GM21723 (cell line): ENCODE measurements around the gene BOC.
"Not testable (repeated sequence)": the region's sequence is repeated elsewhere in the genome, so short reads cannot be mapped to it uniquely, and the experiment has no call there.

Experiments used
- ATAC-seq: cut with Tn5 transposase; IDR thresholded peaks from one replicate; pipeline ENCODE4 v1.9.1; 2021; ENCODE audit warnings: mild to moderate bottlenecking, moderate library complexity; ENCODE audit not compliant: unreplicated experiment

The BOC gene, protein sequence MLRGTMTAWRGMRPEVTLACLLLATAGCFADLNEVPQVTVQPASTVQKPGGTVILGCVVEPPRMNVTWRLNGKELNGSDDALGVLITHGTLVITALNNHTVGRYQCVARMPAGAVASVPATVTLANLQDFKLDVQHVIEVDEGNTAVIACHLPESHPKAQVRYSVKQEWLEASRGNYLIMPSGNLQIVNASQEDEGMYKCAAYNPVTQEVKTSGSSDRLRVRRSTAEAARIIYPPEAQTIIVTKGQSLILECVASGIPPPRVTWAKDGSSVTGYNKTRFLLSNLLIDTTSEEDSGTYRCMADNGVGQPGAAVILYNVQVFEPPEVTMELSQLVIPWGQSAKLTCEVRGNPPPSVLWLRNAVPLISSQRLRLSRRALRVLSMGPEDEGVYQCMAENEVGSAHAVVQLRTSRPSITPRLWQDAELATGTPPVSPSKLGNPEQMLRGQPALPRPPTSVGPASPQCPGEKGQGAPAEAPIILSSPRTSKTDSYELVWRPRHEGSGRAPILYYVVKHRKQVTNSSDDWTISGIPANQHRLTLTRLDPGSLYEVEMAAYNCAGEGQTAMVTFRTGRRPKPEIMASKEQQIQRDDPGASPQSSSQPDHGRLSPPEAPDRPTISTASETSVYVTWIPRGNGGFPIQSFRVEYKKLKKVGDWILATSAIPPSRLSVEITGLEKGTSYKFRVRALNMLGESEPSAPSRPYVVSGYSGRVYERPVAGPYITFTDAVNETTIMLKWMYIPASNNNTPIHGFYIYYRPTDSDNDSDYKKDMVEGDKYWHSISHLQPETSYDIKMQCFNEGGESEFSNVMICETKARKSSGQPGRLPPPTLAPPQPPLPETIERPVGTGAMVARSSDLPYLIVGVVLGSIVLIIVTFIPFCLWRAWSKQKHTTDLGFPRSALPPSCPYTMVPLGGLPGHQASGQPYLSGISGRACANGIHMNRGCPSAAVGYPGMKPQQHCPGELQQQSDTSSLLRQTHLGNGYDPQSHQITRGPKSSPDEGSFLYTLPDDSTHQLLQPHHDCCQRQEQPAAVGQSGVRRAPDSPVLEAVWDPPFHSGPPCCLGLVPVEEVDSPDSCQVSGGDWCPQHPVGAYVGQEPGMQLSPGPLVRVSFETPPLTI

DNA sequence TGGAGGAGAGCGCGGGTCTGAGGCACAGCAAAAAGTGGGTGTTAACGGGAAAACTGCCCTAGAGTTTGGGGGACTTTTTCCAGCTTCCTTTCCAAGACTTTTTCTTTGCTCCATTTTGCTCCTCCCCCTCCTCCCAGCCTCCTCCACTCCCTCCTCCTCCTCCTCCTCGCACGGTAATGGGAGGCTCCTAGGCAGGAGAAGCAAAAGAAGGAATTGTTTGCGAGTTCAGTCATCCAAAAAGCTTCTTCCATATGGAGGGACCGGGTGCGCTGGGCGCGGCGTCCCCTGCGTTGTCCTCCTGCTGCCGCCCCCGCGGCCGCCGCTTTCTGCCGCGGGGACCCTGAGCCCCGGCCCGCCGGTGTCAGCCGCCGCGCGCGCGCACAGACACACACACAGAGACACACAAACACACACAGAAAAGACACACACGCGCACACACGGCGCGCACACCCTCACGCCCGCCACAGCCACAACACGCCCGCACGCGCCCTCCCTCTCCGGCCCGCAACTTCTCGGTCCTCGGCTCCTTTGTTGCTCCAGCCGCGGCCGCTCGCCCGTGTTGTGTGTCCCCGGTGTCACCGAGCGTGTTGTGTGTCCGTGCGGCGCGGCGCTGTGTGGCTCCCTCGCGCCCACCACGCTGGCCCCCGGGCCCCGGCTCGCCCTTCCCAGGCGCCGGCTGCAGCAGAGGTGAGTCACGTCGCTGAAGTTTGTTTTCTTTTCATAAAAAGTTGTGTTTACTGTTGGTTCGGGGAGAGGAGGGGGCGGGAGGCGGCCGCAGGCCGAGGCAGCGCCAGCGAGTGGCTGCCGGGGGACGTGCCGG is at the start of gene BOC:
BOC (plus strand) TSS at position 228 of the 820 bp plus-strand sequence. CDS start 38,246 bp downstream, outside the sequence.
- ATAC-seq, result no peak

- no peak for ATAC-seq
Observed at GRCh38 chr3:113161661-113162060, 49.7 kb upstream of the BOC start.

- ATAC-seq, result no peak
Observed at GRCh38 chr3:113163152-113163551, 48.2 kb upstream of the BOC start.

- ATAC-seq, result no peak
Observed at GRCh38 chr3:113165841-113166240, 45.5 kb upstream of the BOC start.

GRCh38 chr3:113166357-113166718 is 45.0 kb upstream of the BOC start:
- no peak for ATAC-seq

- ATAC-seq, result no peak
Observed at GRCh38 chr3:113166719-113167492, 44.5 kb upstream of the BOC start.

DNA sequence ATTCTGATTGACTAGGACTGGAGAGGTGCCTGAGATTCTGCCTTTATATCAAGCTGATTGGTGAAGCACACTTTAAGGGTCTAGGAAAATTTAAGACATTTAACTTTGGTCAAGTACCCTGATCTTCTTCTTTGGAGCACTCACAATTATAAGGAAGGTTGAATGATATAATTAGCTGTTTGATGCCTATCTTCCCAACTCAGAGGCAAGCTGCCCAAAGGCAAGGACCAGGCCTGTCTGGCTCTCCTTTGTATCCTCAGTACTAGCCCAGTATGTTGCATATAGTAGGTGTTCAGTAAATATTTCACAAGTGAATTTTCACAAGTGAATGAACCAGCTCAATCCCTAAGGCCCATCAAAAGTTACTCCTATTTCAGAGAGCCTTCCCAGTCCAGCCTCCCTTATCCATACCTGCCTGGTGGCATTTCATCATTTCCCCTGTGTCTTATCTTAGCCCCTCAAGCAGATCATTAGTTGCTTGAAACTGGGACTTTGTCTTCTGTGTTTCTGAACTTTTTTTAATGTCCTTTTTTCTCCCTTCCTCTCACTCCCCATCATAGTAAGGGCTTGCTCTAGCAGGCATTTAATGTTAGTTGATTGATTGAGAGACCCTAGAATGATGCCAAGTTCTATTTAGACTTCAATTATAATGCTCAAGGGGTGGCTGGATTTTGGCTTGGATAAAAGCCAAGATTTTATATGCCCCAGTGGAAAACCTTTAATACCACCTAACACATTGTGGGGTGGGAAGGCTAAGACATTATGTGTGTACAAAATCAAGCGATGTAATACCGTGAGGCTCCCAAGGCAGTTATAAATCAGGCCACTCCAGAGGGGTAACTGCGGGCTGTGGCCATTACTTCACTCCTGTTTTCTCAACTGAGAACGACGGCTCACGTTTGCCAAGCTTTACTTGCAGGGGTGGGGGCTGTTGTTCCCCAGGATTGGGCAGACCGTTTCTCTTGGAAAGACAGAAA is 43.2 kb upstream of the BOC start:
- ATAC-seq, result no peak

DNA sequence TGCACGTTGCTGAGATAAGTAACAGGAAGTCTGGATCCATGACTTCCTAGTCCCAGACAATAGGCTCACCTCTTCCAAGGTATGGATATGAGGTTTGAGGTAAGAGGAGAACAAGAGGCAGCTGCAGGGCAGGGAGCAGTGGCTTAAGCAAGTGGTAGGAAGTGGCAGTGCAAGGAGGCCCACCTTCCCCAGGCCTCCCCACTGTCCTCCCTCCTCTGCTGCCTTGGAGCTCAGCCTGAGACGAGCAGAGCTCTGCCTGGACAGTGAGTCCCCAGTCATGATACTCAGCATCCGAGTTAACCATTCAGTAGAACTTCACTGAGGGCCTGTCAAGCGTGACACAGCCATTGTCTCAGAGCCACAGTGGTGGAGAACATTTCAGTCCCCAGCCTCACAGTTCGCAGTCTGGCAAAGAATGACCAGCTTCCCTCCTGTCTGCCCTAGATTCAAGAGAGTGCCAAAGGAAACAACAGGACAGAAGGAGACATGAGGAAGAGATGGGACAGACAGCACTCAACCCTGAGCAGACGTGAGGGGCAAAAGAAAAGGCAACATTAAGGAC is 41.4 kb upstream of the BOC start:
- ATAC-seq, result no peak

DNA sequence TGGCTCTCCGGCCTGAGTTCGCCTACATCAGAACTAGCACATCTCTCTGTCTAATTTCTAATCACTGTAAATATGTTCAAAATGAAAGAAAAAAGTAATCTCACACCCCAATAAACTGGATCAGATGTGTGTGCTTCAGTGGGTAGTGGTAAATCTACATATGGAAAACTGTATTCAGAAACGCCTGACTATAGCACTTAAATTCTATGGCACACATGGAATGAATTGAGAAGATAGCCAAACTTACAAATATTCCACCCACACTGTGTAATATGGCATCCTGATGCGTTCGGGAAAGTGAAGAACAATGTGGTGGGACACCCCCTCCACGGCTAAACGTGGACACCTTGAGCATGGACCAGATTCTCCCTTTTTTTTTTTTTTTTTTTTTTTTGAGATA is 40.6 kb upstream of the BOC start:
- ATAC-seq, result no peak

GRCh38 chr3:113171675-113172300 is 39.6 kb upstream of the BOC start:
- not testable (repeated sequence) for ATAC-seq

- no peak for ATAC-seq
Observed at GRCh38 chr3:113173102-113173501, 38.3 kb upstream of the BOC start.

DNA sequence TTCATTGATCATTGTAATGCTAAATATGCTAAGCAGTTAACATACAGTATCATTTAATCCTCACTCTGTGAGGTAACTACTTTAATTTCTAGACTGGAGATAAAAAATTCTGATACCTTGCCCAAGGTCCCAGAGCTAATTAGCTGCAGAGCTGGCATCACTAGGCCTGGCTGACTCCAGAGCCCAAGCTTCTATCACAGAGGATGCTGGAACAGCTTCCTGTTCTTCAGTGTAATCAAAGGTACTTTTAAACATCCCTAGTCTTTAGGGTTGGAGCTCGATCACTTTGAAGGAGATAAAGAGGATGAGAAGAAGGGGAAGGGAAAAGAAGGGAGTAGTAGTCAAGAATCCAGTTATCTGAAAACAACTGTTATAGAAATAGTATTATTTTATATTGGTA is 37.1 kb upstream of the BOC start:
- no peak for ATAC-seq

DNA sequence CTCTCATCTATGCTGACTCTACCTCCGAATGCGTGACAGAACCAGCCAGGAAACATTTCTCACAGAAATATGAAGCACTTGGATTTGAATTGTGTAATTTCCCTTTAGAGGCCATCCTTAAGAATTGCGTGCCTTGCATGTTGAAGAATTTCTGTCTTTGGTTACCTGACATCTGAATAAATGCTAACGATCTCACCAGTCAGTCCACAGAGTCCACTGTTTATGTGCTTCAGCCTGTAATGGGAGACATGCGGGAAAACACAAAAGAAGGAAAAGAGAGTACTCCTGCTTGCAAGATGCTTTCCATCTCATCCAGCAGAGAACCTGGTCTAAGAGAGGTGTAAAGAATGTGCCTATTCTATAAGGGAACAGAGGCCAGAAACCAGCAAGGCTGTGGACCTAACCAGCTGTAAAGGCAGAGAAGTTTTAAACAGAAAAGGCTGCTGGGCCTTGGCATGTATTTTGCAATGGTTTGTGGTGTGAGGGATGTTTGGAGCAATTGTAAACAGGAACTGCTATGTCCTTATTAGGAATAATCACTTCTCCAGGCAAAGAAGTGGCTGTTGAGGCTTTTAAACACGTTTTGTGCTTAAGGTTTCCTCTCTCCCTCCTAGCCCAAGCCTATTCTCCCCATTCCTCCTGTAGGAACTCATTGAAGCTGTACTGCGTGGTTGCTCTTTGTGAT is 36.4 kb upstream of the BOC start:
- no peak for ATAC-seq

- no peak for ATAC-seq
Observed at GRCh38 chr3:113177526-113177925, 33.8 kb upstream of the BOC start.

- no peak for ATAC-seq
Observed at GRCh38 chr3:113179235-113179824, 32.0 kb upstream of the BOC start.

DNA sequence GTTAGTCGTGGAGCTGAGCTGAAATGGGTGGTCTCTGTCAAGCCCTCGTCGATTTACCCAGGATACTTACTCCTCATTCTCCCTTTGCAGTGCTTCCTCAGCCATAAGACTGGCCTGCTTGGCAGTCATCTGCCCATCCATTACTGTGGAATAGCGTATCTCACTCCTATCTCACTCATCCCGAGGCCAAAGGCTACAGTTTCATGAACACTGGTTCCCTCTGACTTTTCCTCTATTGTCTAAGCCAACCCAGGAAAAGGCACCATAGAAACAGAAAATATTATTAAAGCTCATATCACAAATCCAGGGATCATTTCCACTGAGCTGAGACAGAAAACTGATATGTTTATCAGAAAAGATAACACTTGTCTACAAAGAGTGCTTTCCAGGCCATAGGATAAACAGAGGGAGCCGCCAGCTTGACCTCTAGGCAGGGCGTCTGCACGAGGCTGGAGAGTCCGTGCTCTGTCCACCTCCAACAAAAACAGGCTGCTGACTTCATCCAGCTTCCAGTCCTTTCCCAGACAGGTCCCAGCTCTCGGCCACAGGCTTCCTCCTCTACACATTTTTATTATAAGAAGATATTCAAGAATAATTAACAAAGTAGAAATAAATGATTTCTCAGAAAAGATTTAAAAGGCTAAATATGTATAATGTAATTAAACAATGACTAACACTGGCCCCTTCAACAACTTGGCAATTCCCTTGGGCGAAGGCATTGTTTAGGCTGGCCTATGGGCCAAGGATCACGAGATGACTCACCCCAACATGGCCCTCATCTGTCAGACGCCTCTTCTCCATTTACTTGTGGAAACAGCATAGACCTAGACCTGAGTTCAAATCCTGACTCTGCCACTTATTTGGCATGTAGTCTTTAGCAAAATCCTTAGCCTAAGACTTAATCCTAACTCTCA is 27.4 kb upstream of the BOC start:
- no peak for ATAC-seq
